Measurements from ENCODE around the gene KCNH1.

DNA sequence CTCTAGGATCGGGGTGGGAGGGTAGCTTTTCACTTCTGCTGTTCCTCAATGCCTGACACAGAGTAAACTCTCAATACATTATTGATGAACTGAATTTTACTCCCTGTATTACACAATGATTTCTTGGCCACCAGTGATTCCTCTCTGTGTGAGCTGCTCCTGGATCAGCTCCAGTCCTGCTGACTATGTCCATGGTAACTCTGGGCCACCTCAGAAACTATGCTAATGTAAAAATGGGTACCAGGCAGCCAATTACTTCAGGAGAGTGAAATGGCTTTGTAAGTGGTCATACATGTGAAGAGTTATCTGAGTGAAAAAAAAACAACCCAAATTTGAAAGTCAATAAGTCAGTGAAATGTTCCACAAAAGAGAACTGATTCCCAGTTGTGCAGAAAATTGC lies 311.0 kb downstream of the KCNH1 start:
- TF ChIP-seq, protein P1, sequence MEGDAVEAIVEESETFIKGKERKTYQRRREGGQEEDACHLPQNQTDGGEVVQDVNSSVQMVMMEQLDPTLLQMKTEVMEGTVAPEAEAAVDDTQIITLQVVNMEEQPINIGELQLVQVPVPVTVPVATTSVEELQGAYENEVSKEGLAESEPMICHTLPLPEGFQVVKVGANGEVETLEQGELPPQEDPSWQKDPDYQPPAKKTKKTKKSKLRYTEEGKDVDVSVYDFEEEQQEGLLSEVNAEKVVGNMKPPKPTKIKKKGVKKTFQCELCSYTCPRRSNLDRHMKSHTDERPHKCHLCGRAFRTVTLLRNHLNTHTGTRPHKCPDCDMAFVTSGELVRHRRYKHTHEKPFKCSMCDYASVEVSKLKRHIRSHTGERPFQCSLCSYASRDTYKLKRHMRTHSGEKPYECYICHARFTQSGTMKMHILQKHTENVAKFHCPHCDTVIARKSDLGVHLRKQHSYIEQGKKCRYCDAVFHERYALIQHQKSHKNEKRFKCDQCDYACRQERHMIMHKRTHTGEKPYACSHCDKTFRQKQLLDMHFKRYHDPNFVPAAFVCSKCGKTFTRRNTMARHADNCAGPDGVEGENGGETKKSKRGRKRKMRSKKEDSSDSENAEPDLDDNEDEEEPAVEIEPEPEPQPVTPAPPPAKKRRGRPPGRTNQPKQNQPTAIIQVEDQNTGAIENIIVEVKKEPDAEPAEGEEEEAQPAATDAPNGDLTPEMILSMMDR (IDR thresholded peaks at IDR 0.05; ENCODE audit: poor library complexity) = no peak
- TF ChIP-seq EZH2phosphoT487 (IDR thresholded peaks at IDR 0.05; ENCODE audit: low read depth, severe bottlenecking, unreplicated experiment) (no peak), EZH2 (IDR thresholded peaks at IDR 0.05; ENCODE audit: borderline replicate concordance) (no peak)
